Upper lobe of right lung (tissue), 1 donor: ENCODE results near the gene ACP3. TPM values are rescaled to one million over a fixed set of nuclear protein-coding genes. Genes with fewer than 3 reads are reported as not detected.

Source experiments
- ATAC-seq: fragments of 200-7000 bp; cut with Tn5 transposase; one replicate; pipeline ENCODE4 v1.9.1; 2020; ENCODE audit warnings: mild to moderate bottlenecking, moderate library complexity
- DNase-seq: peaks from one replicate; pipeline ENCODE4 v3.0.0-alpha.2; 2020
- H3K27ac ChIP-seq: fragments of 200-600 bp; one replicate; pipeline ENCODE4 v1.8.0; 2022
- H3K27me3 ChIP-seq: fragments of 200-600 bp; one replicate; pipeline ENCODE4 v1.8.0; 2022; ENCODE audit warnings: mild to moderate bottlenecking
- H3K36me3 ChIP-seq: fragments of 200-600 bp; one replicate; pipeline ENCODE4 v1.8.0; 2022
- H3K4me1 ChIP-seq: fragments of 200-600 bp; one replicate; pipeline ENCODE4 v1.8.0; 2022
- H3K4me3 ChIP-seq: fragments of 200-600 bp; one replicate; pipeline ENCODE4 v1.8.0; 2022; ENCODE audit warnings: mild to moderate bottlenecking
- H3K9me3 ChIP-seq: fragments of 200-600 bp; one replicate; pipeline ENCODE4 v1.8.0; 2022
- intact Hi-C: fragments of 100-400 bp; cut with DNase I; formaldehyde crosslinking; loops from one replicate; pipeline ENCODE4 v1.11.0; 2022
- total RNA-seq: library from RNA; stranded (reverse); fragmentation: NEBNext Ultra II Directional; extraction: Animal tissue kit (Norgen Biotek cat#: 25700); gene quantifications from one replicate; pipeline ENCODE4 v1.2.1, GENCODE V29; 2021
- TF ChIP-seq, protein P1 (sequence below): fragments of 200-600 bp; IDR thresholded peaks from one replicate; pipeline ENCODE4 v1.8.0; 2022; ENCODE audit warnings: antibody characterized with exemption
- donor health status: DM: no; HTN: yes; CAD: no; lungs with severe emphysema.

Gene ACP3
- total RNA-seq, 1 donor from 2014 or later: 11.5 TPM

DNA sequence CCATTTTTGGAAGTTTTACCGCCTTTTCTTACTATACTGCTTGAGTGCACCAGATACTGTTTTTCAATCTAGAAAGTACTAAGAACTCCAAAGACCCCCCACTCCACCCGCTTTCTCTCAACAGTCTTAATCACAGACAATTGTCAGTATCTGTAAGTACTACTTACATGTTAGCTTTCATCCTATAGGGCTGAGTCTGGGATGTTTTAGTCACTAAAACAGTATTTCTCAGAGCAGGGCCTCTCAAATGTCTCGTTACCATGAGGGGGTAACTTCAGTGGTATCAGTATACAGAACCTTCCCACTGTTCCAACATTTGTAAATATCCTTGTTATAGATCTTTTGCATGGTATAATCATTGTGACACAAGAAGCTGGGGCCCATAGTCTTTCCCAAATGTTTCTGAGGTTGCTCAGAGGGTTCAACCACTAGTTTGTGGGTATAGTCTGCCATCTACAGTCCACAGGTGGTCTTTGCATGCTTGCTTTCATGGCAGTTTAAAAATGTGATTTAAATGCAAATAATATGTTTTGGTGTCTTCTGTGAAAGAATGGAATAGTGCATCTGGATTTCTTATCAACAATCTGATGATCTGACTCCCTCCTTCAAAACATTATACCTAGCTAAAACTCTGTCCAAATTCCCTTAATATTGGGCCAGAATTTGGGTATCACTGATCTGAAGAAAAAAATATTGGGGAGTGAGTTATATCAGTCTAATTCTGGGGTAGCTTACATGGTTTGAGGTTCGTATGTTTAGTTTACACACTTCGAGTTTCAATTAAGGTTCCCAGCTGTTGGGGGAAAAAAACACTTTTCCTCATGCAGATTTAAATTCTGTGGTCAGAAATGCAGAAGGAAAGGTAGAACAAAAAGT lies 82.1 kb downstream of the ACP3 start:
- Histone ChIP-seq H3K27ac (no peak overlapping the region), H3K9me3 (no peaks in the 10 kb centered on the region), H3K27me3 (no peaks in the 10 kb centered on the region), H3K36me3 (no peaks in the 10 kb centered on the region), H3K4me3 (no peak overlapping the region), H3K4me1 (peaks cover under 1% of the 10 kb centered on the region)
- DNase-seq (no peak), ATAC-seq (peak; percentile 86)
- intact Hi-C loops: no loop called here
- TF ChIP-seq, protein P1, sequence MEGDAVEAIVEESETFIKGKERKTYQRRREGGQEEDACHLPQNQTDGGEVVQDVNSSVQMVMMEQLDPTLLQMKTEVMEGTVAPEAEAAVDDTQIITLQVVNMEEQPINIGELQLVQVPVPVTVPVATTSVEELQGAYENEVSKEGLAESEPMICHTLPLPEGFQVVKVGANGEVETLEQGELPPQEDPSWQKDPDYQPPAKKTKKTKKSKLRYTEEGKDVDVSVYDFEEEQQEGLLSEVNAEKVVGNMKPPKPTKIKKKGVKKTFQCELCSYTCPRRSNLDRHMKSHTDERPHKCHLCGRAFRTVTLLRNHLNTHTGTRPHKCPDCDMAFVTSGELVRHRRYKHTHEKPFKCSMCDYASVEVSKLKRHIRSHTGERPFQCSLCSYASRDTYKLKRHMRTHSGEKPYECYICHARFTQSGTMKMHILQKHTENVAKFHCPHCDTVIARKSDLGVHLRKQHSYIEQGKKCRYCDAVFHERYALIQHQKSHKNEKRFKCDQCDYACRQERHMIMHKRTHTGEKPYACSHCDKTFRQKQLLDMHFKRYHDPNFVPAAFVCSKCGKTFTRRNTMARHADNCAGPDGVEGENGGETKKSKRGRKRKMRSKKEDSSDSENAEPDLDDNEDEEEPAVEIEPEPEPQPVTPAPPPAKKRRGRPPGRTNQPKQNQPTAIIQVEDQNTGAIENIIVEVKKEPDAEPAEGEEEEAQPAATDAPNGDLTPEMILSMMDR: peak; percentile 75

DNA sequence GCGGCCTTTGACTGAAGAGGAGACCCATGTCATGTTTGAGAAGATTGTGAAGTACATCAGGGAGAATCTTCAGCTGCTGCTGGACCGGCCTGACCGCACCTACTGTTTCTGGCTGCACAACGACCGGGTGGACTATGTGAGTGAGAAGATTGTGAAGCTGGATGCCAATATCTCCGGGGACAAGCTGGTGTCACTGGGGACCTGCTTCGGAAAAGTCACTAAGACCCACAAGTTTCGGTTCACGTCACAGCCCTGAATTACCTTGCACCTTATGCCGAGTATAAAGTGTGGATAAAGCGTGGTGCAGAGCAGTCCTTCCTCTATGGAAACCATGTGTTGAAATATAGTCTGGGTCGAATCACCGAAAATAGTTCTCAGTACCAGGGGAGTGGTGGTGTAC lies 84.0 kb downstream of the ACP3 start:
- H3K4me1 ChIP-seq: peaks cover 20% of the 10 kb centered on the region
- TF ChIP-seq, protein P1: no peak
- H3K27me3 ChIP-seq: no peaks in the 10 kb centered on the region
- no peaks in the 10 kb centered on the region for H3K36me3 ChIP-seq
- no peak overlapping the region for H3K27ac ChIP-seq
- no peaks in the 10 kb centered on the region for H3K9me3 ChIP-seq
- H3K4me3 ChIP-seq: no peak overlapping the region
- intact Hi-C loops: no loop called here
- no peak for ATAC-seq
- DNase-seq: no peak

DNA sequence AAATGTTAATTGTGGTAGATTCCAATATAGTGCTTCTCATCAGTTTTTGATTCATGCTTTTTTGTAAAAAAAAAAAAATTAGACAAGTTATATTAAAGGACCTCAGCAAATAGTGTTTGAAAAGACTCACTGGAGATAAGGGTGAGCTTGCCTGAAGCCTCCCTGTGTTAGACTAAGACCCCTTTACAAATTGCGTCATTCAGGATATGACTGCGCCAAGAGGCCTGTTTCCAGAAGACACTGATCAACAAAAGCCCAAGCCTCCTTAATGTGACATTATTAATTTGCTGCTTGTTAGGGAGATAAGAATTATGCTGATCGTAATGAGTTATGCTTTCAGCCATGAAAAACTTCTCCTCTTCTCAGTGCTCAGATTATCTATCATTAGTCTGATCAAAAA lies 87.1 kb downstream of the ACP3 start:
- TF ChIP-seq, protein P1: no peak
- H3K4me3 ChIP-seq: no peak overlapping the region
- H3K27ac ChIP-seq: no peak overlapping the region
- no peak for ATAC-seq
- DNase-seq: no peak
- H3K9me3 ChIP-seq: no peaks in the 10 kb centered on the region
- H3K4me1 ChIP-seq: peaks cover 23% of the 10 kb centered on the region
- intact Hi-C loops: no loop called here
- H3K27me3 ChIP-seq: no peaks in the 10 kb centered on the region
- no peaks in the 10 kb centered on the region for H3K36me3 ChIP-seq

DNA sequence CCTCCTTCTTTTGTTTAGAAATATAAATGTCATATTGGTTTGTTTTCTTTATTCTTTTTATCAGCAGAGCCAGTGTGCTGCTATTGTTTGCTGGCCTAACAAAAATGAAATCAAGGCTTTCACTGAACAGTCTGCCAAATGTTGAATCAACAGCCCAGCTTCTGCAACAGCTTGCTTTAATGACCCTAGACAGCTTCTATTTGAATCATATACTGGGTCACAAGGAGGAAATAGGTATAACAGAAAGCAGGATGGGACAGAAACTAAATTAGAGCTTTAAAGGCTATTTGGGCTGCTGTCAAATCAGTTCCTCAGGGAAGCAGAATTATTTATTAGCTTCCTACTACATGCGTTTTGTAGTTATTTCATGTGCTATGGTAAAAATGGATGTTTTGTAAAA lies 88.0 kb downstream of the ACP3 start:
- Histone ChIP-seq H3K4me1 (peaks cover 23% of the 10 kb centered on the region), H3K9me3 (no peaks in the 10 kb centered on the region), H3K27ac (peak overlapping the region; percentile 8), H3K36me3 (no peaks in the 10 kb centered on the region), H3K4me3 (no peak overlapping the region), H3K27me3 (no peaks in the 10 kb centered on the region)
- DNase-seq (no peak), ATAC-seq (peak; percentile 36)
- TF ChIP-seq, protein P1: no peak
- intact Hi-C loops: no loop called here

DNA sequence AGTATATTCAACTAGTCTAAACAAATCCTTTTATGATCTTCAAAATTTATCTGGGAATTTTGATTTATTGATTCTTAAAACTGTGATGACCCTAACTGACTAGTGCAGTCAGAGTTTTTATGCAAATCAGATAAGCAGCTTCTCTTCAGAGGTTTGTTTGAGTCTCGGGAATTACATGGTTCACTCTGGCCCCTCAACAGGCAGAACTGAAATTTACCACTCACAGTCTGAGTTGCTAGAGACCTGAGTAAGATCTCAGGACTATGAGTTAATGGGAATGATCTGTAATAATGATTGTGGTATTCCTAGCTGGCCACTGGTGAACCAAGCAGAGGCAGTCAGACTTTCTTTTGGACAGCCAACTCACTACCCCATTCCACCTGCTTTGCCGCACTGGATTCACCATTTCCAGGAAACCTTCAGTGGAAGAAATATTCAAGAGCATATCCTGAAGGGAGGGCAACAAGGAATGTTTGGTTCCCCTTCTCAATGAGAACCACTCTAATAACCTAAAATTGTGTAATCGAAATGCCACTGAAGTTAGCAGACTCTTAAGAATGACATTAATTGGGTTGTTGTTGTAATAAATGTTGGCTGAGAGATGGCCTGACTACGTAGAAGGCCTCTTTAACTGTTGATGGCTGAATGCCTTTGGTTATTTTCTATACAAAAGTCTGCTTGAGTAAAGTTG lies 88.5 kb downstream of the ACP3 start:
- H3K4me3 ChIP-seq: no peak overlapping the region
- peak overlapping the region; percentile 8 for H3K27ac ChIP-seq
- H3K27me3 ChIP-seq: no peaks in the 10 kb centered on the region
- no peaks in the 10 kb centered on the region for H3K9me3 ChIP-seq
- TF ChIP-seq, protein P1: no peak
- intact Hi-C loops: no loop called here
- ATAC-seq (peak; percentile 49), DNase-seq (no peak)
- H3K4me1 ChIP-seq: peaks cover 23% of the 10 kb centered on the region
- no peaks in the 10 kb centered on the region for H3K36me3 ChIP-seq
